Measurements from ENCODE around the gene LY86.

GRCh38 chr6:6565069-6565468 is 23.5 kb upstream of the LY86 start:
- TF ChIP-seq FOXO4 (CRISPR knock-in tag; conservative IDR thresholded peaks at IDR 0.05) (no peak), ZNF121 (CRISPR knock-in tag; IDR thresholded peaks at IDR 0.05) (no peak), CREB1 (IDR thresholded peaks at IDR 0.05) (no peak), CREB1 (CRISPR knock-in tag; IDR thresholded peaks at IDR 0.05) (no peak), TAF1 (CRISPR knock-in tag; IDR thresholded peaks at IDR 0.05) (no peak), FOXK2 (IDR thresholded peaks at IDR 0.05) (no peak), EHMT2 (IDR thresholded peaks at IDR 0.05; ENCODE audit: borderline replicate concordance, low read depth, low read length) (no peak), ZSCAN22 (CRISPR knock-in tag; IDR thresholded peaks at IDR 0.05) (no peak), IRF2 (CRISPR knock-in tag; IDR thresholded peaks at IDR 0.05) (no peak), GABPA (IDR thresholded peaks at IDR 0.05; ENCODE audit: low read depth, low read length) (no peak), GABPA (CRISPR knock-in tag; IDR thresholded peaks at IDR 0.05; ENCODE audit: low read depth) (no peak), ZNF280D (CRISPR knock-in tag; IDR thresholded peaks at IDR 0.05) (no peak), POLR2G (IDR thresholded peaks at IDR 0.05; ENCODE audit: low read depth, low read length) (no peak), CTCF (CRISPR knock-in tag; IDR thresholded peaks at IDR 0.05) (no peak)
